ENCODE data around the gene GLDC.

The GLDC gene

GRCh38 chr9:6575324-6576034 lies 70.0 kb downstream of the GLDC start:
- Mint-ChIP-seq H3K4me1 (no peaks in the 10 kb centered on the region), H3K36me3 (ENCODE audit: insufficient read depth) (no peaks in the 10 kb centered on the region), H3K27me3 (peaks cover 68% of the 10 kb centered on the region), H3K4me3 (no peak overlapping the region), H3K9me3 (no peaks in the 10 kb centered on the region), H3K27ac (ENCODE audit: low read depth) (no peak overlapping the region)
- no peak for DNase-seq (ENCODE audit: low spot score in 2 of 2)
- ATAC-seq (replicated peaks; ENCODE audit: extremely low read depth, poor library complexity, severe bottlenecking) = no peak

GRCh38 chr9:6567140-6567591 lies 78.4 kb downstream of the GLDC start:
- Mint-ChIP-seq H3K4me1 (no peaks in the 10 kb centered on the region), H3K36me3 (ENCODE audit: insufficient read depth) (no peaks in the 10 kb centered on the region), H3K9me3 (no peaks in the 10 kb centered on the region), H3K27ac (ENCODE audit: low read depth) (no peak overlapping the region), H3K27me3 (peaks cover 14% of the 10 kb centered on the region), H3K4me3 (no peak overlapping the region)
- no peak for ATAC-seq (replicated peaks; ENCODE audit: extremely low read depth, poor library complexity, severe bottlenecking)
- no peak for DNase-seq (ENCODE audit: low spot score in 2 of 2)

- DNase-seq (ENCODE audit: low spot score in 2 of 2) (no peak), ATAC-seq (replicated peaks; ENCODE audit: extremely low read depth, poor library complexity, severe bottlenecking) (no peak)
- no peak overlapping the region for H3K27ac Mint-ChIP-seq (ENCODE audit: low read depth)
- no peaks in the 10 kb centered on the region for H3K4me1 Mint-ChIP-seq
- H3K4me3 Mint-ChIP-seq = no peak overlapping the region
- no peaks in the 10 kb centered on the region for H3K36me3 Mint-ChIP-seq (ENCODE audit: insufficient read depth)
- no peaks in the 10 kb centered on the region for H3K9me3 Mint-ChIP-seq
- H3K27me3 Mint-ChIP-seq = peaks cover 8% of the 10 kb centered on the region
Observed at GRCh38 chr9:6566409-6567139, 79.0 kb downstream of the GLDC start.

- no peak overlapping the region for H3K4me3 Mint-ChIP-seq
- H3K9me3 Mint-ChIP-seq = no peaks in the 10 kb centered on the region
- DNase-seq (ENCODE audit: low spot score in 2 of 2) = no peak
- no peaks in the 10 kb centered on the region for H3K27me3 Mint-ChIP-seq
- no peaks in the 10 kb centered on the region for H3K4me1 Mint-ChIP-seq
- no peaks in the 10 kb centered on the region for H3K36me3 Mint-ChIP-seq (ENCODE audit: insufficient read depth)
- no peak overlapping the region for H3K27ac Mint-ChIP-seq (ENCODE audit: low read depth)
- ATAC-seq (replicated peaks; ENCODE audit: extremely low read depth, poor library complexity, severe bottlenecking) = no peak
Observed at GRCh38 chr9:6565312-6565711, 80.2 kb downstream of the GLDC start.

GRCh38 chr9:6564868-6565267 lies 80.7 kb downstream of the GLDC start:
- Mint-ChIP-seq H3K4me1 (no peaks in the 10 kb centered on the region), H3K36me3 (ENCODE audit: insufficient read depth) (no peaks in the 10 kb centered on the region), H3K27ac (ENCODE audit: low read depth) (no peak overlapping the region), H3K4me3 (no peak overlapping the region), H3K9me3 (no peaks in the 10 kb centered on the region), H3K27me3 (no peaks in the 10 kb centered on the region)
- ATAC-seq (replicated peaks; ENCODE audit: extremely low read depth, poor library complexity, severe bottlenecking) (no peak), DNase-seq (ENCODE audit: low spot score in 2 of 2) (no peak)

GRCh38 chr9:6564360-6564759 lies 81.2 kb downstream of the GLDC start:
- Mint-ChIP-seq H3K4me1 (no peaks in the 10 kb centered on the region), H3K27me3 (no peaks in the 10 kb centered on the region), H3K27ac (ENCODE audit: low read depth) (no peak overlapping the region), H3K4me3 (no peak overlapping the region), H3K36me3 (ENCODE audit: insufficient read depth) (no peaks in the 10 kb centered on the region), H3K9me3 (no peaks in the 10 kb centered on the region)
- DNase-seq (ENCODE audit: low spot score in 2 of 2) = no peak
- no peak for ATAC-seq (replicated peaks; ENCODE audit: extremely low read depth, poor library complexity, severe bottlenecking)

GRCh38 chr9:6562871-6563430 lies 82.6 kb downstream of the GLDC start:
- ATAC-seq (replicated peaks; ENCODE audit: extremely low read depth, poor library complexity, severe bottlenecking) = no peak

GRCh38 chr9:6562201-6562600 lies 83.3 kb downstream of the GLDC start:
- Mint-ChIP-seq H3K4me1 (no peaks in the 10 kb centered on the region), H3K27me3 (no peaks in the 10 kb centered on the region), H3K27ac (ENCODE audit: low read depth) (no peak overlapping the region), H3K9me3 (no peaks in the 10 kb centered on the region), H3K36me3 (ENCODE audit: insufficient read depth) (no peaks in the 10 kb centered on the region), H3K4me3 (no peak overlapping the region)
- DNase-seq (ENCODE audit: low spot score in 2 of 2) (no peak), ATAC-seq (replicated peaks; ENCODE audit: extremely low read depth, poor library complexity, severe bottlenecking) (no peak)

More at GRCh38 chr9:6562871-6563430, 82.6 kb downstream of the GLDC start:
- Mint-ChIP-seq H3K27ac (ENCODE audit: low read depth) (no peak overlapping the region), H3K4me3 (no peak overlapping the region), H3K27me3 (no peaks in the 10 kb centered on the region), H3K4me1 (no peaks in the 10 kb centered on the region), H3K9me3 (no peaks in the 10 kb centered on the region), H3K36me3 (ENCODE audit: insufficient read depth) (no peaks in the 10 kb centered on the region)
- DNase-seq (ENCODE audit: low spot score in 2 of 2) = no peak

- ATAC-seq (replicated peaks; ENCODE audit: extremely low read depth, poor library complexity, severe bottlenecking) (no peak), DNase-seq (ENCODE audit: low spot score in 2 of 2) (no peak)
- H3K4me1 Mint-ChIP-seq = no peaks in the 10 kb centered on the region
- no peak overlapping the region for H3K4me3 Mint-ChIP-seq
- no peaks in the 10 kb centered on the region for H3K9me3 Mint-ChIP-seq
- H3K36me3 Mint-ChIP-seq (ENCODE audit: insufficient read depth) = no peaks in the 10 kb centered on the region
- no peaks in the 10 kb centered on the region for H3K27me3 Mint-ChIP-seq
- no peak overlapping the region for H3K27ac Mint-ChIP-seq (ENCODE audit: low read depth)
Observed at GRCh38 chr9:6557883-6558616, 87.5 kb downstream of the GLDC start.

- H3K27ac Mint-ChIP-seq (ENCODE audit: low read depth) = no peak overlapping the region
- H3K9me3 Mint-ChIP-seq = no peaks in the 10 kb centered on the region
- no peak overlapping the region for H3K4me3 Mint-ChIP-seq
- H3K4me1 Mint-ChIP-seq = no peaks in the 10 kb centered on the region
- DNase-seq (ENCODE audit: low spot score in 2 of 2) = no peak
- H3K36me3 Mint-ChIP-seq (ENCODE audit: insufficient read depth) = no peaks in the 10 kb centered on the region
- H3K27me3 Mint-ChIP-seq = no peaks in the 10 kb centered on the region
- no peak for ATAC-seq (replicated peaks; ENCODE audit: extremely low read depth, poor library complexity, severe bottlenecking)
Observed at GRCh38 chr9:6553866-6554265, 91.7 kb downstream of the GLDC start.

GRCh38 chr9:6552498-6553121 lies 92.9 kb downstream of the GLDC start:
- ATAC-seq (replicated peaks; ENCODE audit: extremely low read depth, poor library complexity, severe bottlenecking) = no peak
- Mint-ChIP-seq H3K27me3 (no peaks in the 10 kb centered on the region), H3K9me3 (no peaks in the 10 kb centered on the region), H3K36me3 (ENCODE audit: insufficient read depth) (no peaks in the 10 kb centered on the region), H3K4me1 (no peaks in the 10 kb centered on the region), H3K27ac (ENCODE audit: low read depth) (no peak overlapping the region), H3K4me3 (no peak overlapping the region)
- no peak for DNase-seq (ENCODE audit: low spot score in 2 of 2)

GRCh38 chr9:6552033-6552432 lies 93.5 kb downstream of the GLDC start:
- H3K36me3 Mint-ChIP-seq (ENCODE audit: insufficient read depth) = no peaks in the 10 kb centered on the region
- no peak overlapping the region for H3K4me3 Mint-ChIP-seq
- no peak overlapping the region for H3K27ac Mint-ChIP-seq (ENCODE audit: low read depth)
- H3K9me3 Mint-ChIP-seq = no peaks in the 10 kb centered on the region
- ATAC-seq (replicated peaks; ENCODE audit: extremely low read depth, poor library complexity, severe bottlenecking) (no peak), DNase-seq (ENCODE audit: low spot score in 2 of 2) (no peak)
- no peaks in the 10 kb centered on the region for H3K4me1 Mint-ChIP-seq
- H3K27me3 Mint-ChIP-seq = no peaks in the 10 kb centered on the region

Data from central memory CD8-positive, alpha-beta T cell (primary cell).